Large intestine (tissue), 3 donors: ENCODE measurements around the gene BEGAIN. TPM values are rescaled to one million over a fixed set of nuclear protein-coding genes. Genes with fewer than 3 reads are reported as not detected.

Experiments
- DNase-seq, 2 donors: peaks; one replicate each; pipeline versions ENCODE4 v3.0.0 to v3.0.0-alpha.2; 2013
- H3K27ac ChIP-seq: one replicate; pipeline ENCODE4 v1.5.1; 2013; ENCODE audit warnings: low read length
- H3K27me3 ChIP-seq: 2 replicates; pipeline ENCODE4 v1.6.1; 2013; ENCODE audit warnings: low read length; ENCODE audit not compliant: control insufficient read depth, insufficient read depth
- H3K36me3 ChIP-seq: 2 replicates; pipeline ENCODE4 v1.6.1; 2013; ENCODE audit warnings: low read length; ENCODE audit not compliant: control insufficient read depth, insufficient read depth
- H3K4me1 ChIP-seq: one replicate; pipeline ENCODE4 v1.6.1; 2013; ENCODE audit warnings: low read length; ENCODE audit not compliant: control insufficient read depth, insufficient read depth
- H3K4me3 ChIP-seq: one replicate; pipeline ENCODE4 v1.5.1; 2013; ENCODE audit warnings: low read length
- H3K9me3 ChIP-seq: one replicate; pipeline ENCODE4 v1.6.1; 2013; ENCODE audit warnings: mild to moderate bottlenecking, low read depth, low read length, moderate library complexity; ENCODE audit not compliant: control insufficient read depth
- WGBS: methylation state at CpG from one replicate; pipeline ENCODE4 v1.1.5; 2013; ENCODE audit warnings: low lambda C conversion rate; ENCODE audit not compliant: insufficient coverage; 5-methylcytosine and 5-hydroxymethylcytosine counted together
- polyA plus RNA-seq: library from polyadenylated mRNA; unstranded; fragments of 120-200 nt; gene quantifications from one replicate; pipeline ENCODE4 v1.2.1, GENCODE V29; 2013

Gene BEGAIN
- polyA plus RNA-seq, 1 donor = 3.0 TPM

DNA sequence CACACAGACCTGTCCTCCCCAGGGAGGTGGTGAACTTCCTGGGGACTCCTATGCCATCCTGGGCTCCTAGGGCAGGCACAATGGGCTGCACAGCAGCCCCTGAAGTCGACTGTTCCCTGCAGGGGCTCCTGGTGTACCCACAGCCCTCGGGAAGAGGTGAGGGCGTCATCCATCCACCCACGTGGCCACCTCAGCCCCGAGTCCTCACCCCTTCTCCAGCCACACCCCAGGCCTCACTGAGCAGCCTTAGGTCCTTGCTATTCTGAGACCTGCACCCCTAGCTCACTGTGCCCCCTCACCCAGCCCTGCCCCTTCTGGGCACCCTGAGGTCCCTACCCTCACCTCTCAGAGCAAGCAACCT, 38.9 kb downstream of the BEGAIN start:
- Histone ChIP-seq H3K27ac (no peak overlapping the region), H3K27me3 (no peaks in the 10 kb centered on the region), H3K36me3 (no peaks in the 10 kb centered on the region), H3K4me3 (no peak overlapping the region), H3K4me1 (peaks cover 18% of the 10 kb centered on the region), H3K9me3 (peaks cover 3% of the 10 kb centered on the region)
- no CpG with 5 or more reads among the region's 5 CpGs for WGBS
- DNase-seq = no peak

DNA sequence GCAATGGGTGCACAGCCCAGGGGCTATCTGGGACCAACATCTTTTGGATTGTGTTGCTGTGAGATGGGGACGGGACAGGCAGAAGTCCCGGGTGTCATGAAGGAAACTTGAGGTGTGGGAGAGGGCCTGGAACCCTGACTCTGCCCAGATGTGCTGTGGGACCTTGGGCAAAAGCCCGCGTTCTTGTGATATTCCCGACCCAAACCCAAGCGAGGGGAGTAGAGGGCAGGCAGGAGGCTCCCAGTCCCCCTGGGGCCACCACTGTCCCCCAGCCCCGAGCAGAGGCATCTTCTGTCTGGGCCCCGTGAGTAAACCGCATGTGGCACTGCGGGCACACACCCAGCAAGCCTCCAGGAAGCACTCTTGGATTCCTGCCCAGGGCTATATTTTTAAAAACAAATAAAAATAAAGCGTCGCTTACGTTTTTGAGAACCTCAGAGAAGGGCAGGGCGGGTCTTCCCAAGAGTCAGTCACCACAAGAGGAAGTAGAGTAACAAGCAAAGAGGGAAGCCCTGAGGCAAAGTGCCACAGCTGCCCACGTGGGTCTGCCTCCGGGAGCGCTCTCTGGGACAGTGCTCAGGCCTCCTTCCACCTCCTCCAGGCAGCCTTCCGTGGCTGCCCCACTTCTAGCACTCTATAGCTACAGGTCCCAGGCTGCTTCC, 39.5 kb downstream of the BEGAIN start:
- Histone ChIP-seq H3K27ac (no peak overlapping the region), H3K9me3 (peaks cover 3% of the 10 kb centered on the region), H3K36me3 (no peaks in the 10 kb centered on the region), H3K4me3 (no peak overlapping the region), H3K4me1 (peaks cover 18% of the 10 kb centered on the region), H3K27me3 (no peaks in the 10 kb centered on the region)
- no peak for DNase-seq
- no CpG with 5 or more reads among the region's 18 CpGs for WGBS

DNA sequence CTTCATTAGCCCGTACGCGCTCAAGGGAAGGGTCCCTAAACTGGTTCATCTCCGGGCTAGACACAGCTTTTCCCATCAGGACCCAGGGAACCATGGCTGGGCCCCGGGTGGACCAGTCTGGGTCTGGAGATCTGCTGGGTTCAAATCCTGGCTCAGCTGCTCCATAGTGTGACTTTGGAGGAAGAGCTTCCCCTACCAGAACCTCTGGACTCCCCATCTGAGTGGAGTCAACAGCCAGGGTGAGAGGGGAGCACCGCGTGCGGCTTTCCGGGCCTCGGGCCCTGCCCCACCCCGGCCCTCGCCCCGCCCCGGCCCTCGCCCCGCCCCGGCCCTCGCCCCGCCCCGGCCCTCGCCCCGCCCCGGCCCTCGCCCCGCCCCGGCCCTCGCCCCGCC, 41.2 kb downstream of the BEGAIN start:
- no CpG with 5 or more reads among the region's 28 CpGs for WGBS
- peak in 1 of 2 donors; percentile 46 for DNase-seq
- no peaks in the 10 kb centered on the region for H3K36me3 ChIP-seq
- peaks cover 3% of the 10 kb centered on the region for H3K9me3 ChIP-seq
- peak overlapping the region; percentile 33 for H3K4me3 ChIP-seq
- peak overlapping the region; percentile 83 for H3K27ac ChIP-seq
- H3K27me3 ChIP-seq = no peaks in the 10 kb centered on the region
- peaks cover 18% of the 10 kb centered on the region for H3K4me1 ChIP-seq

DNA sequence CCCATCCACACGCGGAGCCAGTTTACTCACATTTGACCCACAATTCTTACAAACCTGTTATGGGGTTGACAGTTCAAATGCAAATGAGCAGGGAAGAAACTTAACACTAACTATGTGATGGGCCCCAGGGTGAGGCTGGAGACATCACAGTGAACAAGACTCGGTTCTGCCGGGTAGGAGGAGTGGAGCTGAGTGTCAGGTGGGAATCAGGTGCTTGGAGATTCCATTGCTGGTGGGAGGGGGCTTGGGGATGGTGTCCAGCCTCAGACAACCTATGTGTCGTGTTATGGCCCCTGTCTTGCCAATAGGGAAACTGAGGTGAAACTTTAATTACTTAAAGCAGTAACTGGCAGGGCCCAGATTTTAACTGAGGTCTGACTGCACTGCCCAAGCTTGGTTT, 41.9 kb downstream of the BEGAIN start:
- Histone ChIP-seq H3K9me3 (peaks cover 3% of the 10 kb centered on the region), H3K27ac (no peak overlapping the region), H3K4me1 (peaks cover 18% of the 10 kb centered on the region), H3K36me3 (no peaks in the 10 kb centered on the region), H3K27me3 (no peaks in the 10 kb centered on the region), H3K4me3 (no peak overlapping the region)
- no CpG with 5 or more reads among the region's 5 CpGs for WGBS
- DNase-seq = peak in 1 of 2 donors; percentile 29

DNA sequence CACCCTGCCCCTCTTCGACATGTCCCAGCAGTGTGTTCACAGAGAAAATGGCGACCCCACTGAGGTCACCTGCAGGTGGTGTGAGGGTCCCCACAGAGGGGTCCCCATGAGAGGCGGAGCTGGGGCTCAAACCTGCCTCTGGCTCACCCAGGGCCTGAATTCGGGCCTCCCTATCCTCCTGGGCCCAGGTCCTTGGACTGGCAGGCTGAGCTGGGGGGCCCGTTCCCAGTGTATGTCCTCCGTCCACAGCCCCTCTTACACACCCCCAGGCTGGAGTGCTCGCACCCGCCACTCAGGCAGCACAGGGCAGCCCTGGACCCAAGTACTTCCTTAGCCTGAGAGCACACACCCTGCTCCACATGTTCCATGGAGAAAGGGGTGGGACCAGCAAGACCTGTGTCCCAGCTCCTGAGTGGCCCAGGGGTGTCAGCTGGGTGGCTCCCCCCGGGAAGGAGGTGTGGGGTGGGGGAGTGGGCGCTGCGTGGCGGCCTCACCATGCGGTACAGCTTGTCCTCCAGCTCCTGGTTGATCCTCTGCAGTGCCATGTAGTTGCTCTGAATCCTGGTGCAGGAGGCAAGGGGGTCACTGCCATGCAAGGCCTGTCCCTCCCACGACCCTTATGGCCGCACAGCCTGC, 42.6 kb downstream of the BEGAIN start:
- Histone ChIP-seq H3K36me3 (no peaks in the 10 kb centered on the region), H3K4me1 (peaks cover 16% of the 10 kb centered on the region), H3K9me3 (peaks cover 7% of the 10 kb centered on the region), H3K27ac (no peak overlapping the region), H3K27me3 (no peaks in the 10 kb centered on the region), H3K4me3 (no peak overlapping the region)
- no CpG with 5 or more reads among the region's 15 CpGs for WGBS
- no peak for DNase-seq

DNA sequence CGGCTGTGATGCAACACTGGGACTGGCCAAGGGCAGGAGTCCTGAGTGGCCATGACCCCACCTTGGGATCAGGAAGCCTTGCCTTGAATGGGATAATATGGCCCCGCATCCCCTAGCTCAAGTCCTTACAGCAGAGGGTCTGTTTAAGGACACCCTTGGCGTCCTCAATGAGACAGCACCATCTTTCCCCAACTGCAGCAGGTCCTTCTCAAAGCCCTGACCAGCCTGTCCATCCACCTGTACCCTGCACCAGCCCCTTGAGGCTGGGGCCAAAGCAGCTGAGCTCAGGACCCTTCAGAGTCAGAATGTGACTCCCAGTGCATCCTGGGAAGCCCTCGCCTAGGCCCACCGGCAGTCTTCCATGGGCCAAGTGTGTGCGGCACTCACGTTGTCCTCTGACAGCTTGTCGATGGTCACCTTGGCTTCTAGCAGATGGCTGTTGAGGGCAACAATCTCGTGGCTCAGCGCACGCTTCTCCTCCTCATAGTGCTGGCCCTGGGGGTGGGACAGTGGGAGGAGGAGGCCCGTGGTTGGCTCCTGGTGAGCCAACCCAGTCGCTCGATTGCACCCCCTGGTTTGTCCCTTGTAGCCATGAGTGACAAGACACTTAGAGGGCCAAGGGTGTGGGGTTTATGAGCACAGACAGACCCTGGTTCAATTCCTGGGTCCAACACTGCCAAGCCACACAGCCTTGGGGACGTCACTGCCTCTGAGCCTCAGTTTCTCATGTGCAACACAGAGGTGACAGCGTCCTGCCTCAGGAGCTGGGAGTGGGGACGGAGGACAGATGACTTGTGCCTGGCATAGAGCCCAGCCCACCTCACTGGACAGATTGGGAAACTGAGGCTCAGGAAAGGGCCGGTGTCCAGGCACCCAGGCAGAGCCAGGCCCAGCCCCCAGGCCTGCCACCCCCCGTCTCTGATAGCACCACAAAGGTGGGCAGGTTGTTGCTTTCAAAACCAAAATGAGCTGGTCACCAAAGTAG, 43.5 kb downstream of the BEGAIN start:
- no CpG with 5 or more reads among the region's 19 CpGs for WGBS
- DNase-seq = no peak
- H3K4me1 ChIP-seq = peaks cover 13% of the 10 kb centered on the region
- H3K27ac ChIP-seq = no peak overlapping the region
- no peaks in the 10 kb centered on the region for H3K27me3 ChIP-seq
- H3K4me3 ChIP-seq = no peak overlapping the region
- H3K9me3 ChIP-seq = peaks cover 6% of the 10 kb centered on the region
- H3K36me3 ChIP-seq = no peaks in the 10 kb centered on the region

DNA sequence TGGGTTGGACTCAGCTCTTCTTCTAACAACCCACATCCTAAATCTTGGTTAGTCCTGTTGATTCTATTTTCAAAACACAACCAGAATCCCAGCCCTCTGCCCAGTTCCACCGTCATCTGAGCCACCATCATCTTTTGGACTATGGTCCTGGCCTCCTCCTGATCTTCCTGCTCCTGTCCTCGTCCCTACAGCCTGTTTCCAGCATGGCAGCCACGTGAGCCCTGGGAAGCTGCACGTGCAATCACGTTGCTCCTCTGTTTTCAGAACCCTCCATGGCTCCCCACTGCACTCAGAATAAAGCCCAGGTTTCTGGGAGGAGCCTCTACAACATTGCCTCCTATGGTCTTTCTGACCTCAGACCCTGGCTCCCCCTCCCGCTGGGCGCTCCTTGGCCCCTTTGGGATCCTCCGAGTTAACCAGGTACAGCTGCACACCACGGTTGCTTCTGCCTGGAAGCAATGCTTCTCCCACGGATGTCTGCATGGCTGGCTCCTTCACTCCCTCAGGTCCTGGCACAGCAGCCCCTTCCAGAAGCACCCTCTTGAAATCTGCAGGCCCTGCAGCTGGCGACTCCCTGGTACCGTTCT, 44.5 kb downstream of the BEGAIN start:
- Histone ChIP-seq H3K4me1 (peaks cover 13% of the 10 kb centered on the region), H3K27ac (no peak overlapping the region), H3K27me3 (no peaks in the 10 kb centered on the region), H3K36me3 (no peaks in the 10 kb centered on the region), H3K9me3 (peaks cover 8% of the 10 kb centered on the region), H3K4me3 (no peak overlapping the region)
- no peak for DNase-seq
- 96% methylated on average over 4 of the region's 12 CpGs for WGBS

DNA sequence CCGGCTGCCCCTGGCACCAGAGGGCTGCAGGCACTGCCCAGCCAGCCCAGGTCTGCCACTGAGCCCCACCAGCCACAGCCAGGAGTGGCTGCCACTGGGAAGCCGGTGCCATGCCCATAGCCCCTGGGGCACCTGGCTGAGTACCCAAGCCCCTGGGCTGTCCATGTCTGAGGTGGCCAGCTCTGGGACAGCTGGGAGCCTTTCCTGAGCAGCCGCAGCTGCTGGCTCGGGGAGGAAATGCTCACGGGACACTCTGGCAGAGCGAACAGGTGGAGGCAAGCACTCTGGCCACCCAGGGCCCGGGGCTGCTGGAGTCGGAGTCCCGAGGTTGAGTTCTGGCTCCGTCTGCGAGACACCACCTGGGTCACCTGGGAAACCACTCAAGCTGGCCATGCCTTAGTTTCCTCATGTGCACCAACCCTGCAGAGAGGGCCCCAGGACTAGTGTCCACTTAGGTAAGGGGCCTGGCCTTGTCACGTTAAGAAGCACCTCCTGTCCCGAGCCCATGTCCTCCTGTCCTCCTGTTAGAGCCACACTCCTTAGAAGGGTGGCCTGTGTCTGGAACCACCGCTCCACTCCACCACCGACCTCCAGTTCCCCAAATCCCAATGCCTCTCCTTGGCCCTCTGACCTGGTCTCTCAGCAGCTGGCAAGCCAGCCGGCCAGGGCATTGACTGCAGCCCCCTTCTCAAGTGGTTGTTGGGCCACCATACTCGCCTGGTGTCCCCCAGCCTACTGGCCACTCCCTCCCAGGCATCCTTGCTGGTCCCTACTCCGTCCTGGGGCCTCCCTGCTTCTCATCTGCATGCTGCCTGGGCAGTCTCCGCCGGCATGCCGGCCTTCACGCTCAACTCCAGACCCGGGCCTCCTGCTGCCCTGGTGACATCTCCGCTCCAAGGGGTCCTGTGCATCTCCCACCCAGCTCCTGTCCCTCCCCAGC, 45.3 kb downstream of the BEGAIN start:
- H3K4me1 ChIP-seq = peaks cover 8% of the 10 kb centered on the region
- H3K27me3 ChIP-seq = no peaks in the 10 kb centered on the region
- no peak for DNase-seq
- WGBS = no CpG with 5 or more reads among the region's 24 CpGs
- H3K4me3 ChIP-seq = no peak overlapping the region
- H3K36me3 ChIP-seq = no peaks in the 10 kb centered on the region
- no peak overlapping the region for H3K27ac ChIP-seq
- peaks cover 10% of the 10 kb centered on the region for H3K9me3 ChIP-seq

DNA sequence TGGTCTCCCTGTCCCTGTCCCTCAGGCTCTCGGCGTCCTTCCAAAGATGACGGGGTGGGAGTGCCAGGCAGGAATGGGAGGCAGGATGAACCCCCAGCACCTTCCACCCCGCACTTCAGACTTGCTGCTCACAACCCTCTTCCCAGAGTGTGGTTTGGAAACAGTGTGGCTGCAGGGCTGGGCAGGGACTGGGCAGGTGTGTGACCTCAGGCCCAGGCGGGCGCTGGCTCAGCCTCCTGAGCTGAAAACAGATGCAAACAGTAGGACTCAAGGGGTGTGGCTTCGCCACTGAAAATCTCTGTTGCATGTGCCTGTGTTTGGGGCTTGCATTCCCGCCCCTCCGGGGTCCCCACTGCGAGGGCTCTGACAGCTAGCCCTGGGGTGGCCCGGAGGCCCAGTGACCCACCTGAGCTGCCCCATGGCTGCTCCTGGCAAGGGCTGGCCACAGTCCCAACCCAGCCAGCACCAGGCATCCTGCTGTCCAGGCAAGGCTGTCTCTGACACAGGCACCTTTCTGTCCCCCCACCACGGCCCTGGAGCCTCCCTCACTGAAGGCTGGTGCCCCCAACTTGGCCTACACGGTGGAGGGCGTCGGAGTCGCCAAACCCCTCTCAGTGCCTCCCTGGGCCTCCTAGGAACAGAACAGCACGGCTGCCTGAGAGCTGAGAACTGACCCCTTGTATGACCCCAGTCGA, 46.1 kb downstream of the BEGAIN start:
- Histone ChIP-seq H3K9me3 (peaks cover 10% of the 10 kb centered on the region), H3K27ac (no peak overlapping the region), H3K27me3 (no peaks in the 10 kb centered on the region), H3K36me3 (no peaks in the 10 kb centered on the region), H3K4me3 (no peak overlapping the region), H3K4me1 (peaks cover 7% of the 10 kb centered on the region)
- DNase-seq = no peak
- no CpG with 5 or more reads among the region's 18 CpGs for WGBS
